ENCODE data around the gene CARMIL3.

Gene CARMIL3

GRCh38 chr14:24071836-24072430 is 20.1 kb downstream of the CARMIL3 start:
- no peak overlapping the region for H2AFZ ChIP-seq (ENCODE audit: low read depth, low read length)
- H3K9me3 ChIP-seq (ENCODE audit: low read length), result peaks cover under 1% of the 10 kb centered on the region
- H3K4me3 ChIP-seq (ENCODE audit: low read length), result no peak overlapping the region
- no peaks in the 10 kb centered on the region for H3K36me3 ChIP-seq (ENCODE audit: insufficient read depth, low read length)
- no peaks in the 10 kb centered on the region for H3K4me1 ChIP-seq (ENCODE audit: insufficient read depth, low read length)
- H3K27me3 ChIP-seq (ENCODE audit: insufficient read depth, low read length), result peaks cover 2% of the 10 kb centered on the region

GRCh38 chr14:24072436-24072835 is 20.6 kb downstream of the CARMIL3 start:
- no peaks in the 10 kb centered on the region for H3K36me3 ChIP-seq (ENCODE audit: insufficient read depth, low read length)
- no peak overlapping the region for H2AFZ ChIP-seq (ENCODE audit: low read depth, low read length)
- H3K9me3 ChIP-seq (ENCODE audit: low read length), result peaks cover 2% of the 10 kb centered on the region
- no peaks in the 10 kb centered on the region for H3K4me1 ChIP-seq (ENCODE audit: insufficient read depth, low read length)
- no peak overlapping the region for H3K4me3 ChIP-seq (ENCODE audit: low read length)
- peaks cover 2% of the 10 kb centered on the region for H3K27me3 ChIP-seq (ENCODE audit: insufficient read depth, low read length)

GRCh38 chr14:24072881-24073877 is 21.4 kb downstream of the CARMIL3 start:
- H3K27me3 ChIP-seq (ENCODE audit: insufficient read depth, low read length), result peaks cover 2% of the 10 kb centered on the region
- no peak overlapping the region for H2AFZ ChIP-seq (ENCODE audit: low read depth, low read length)
- no peak overlapping the region for H3K4me3 ChIP-seq (ENCODE audit: low read length)
- H3K36me3 ChIP-seq (ENCODE audit: insufficient read depth, low read length), result no peaks in the 10 kb centered on the region
- H3K9me3 ChIP-seq (ENCODE audit: low read length), result peaks cover 2% of the 10 kb centered on the region
- peaks cover under 1% of the 10 kb centered on the region for H3K4me1 ChIP-seq (ENCODE audit: insufficient read depth, low read length)

- Histone ChIP-seq H3K36me3 (ENCODE audit: insufficient read depth, low read length) (no peaks in the 10 kb centered on the region), H3K4me3 (ENCODE audit: low read length) (no peak overlapping the region), H3K27me3 (ENCODE audit: insufficient read depth, low read length) (peaks cover 6% of the 10 kb centered on the region), H2AFZ (ENCODE audit: low read depth, low read length) (no peak overlapping the region), H3K4me1 (ENCODE audit: insufficient read depth, low read length) (peaks cover 17% of the 10 kb centered on the region), H3K9me3 (ENCODE audit: low read length) (peaks cover 2% of the 10 kb centered on the region)
Observed at GRCh38 chr14:24074625-24075484, 23.0 kb downstream of the CARMIL3 start.

- Histone ChIP-seq H3K9me3 (ENCODE audit: low read length) (peaks cover 2% of the 10 kb centered on the region), H2AFZ (ENCODE audit: low read depth, low read length) (no peak overlapping the region), H3K27me3 (ENCODE audit: insufficient read depth, low read length) (peaks cover 13% of the 10 kb centered on the region), H3K36me3 (ENCODE audit: insufficient read depth, low read length) (no peaks in the 10 kb centered on the region), H3K4me1 (ENCODE audit: insufficient read depth, low read length) (peaks cover 25% of the 10 kb centered on the region), H3K4me3 (ENCODE audit: low read length) (no peak overlapping the region)
Observed at GRCh38 chr14:24075485-24076301, 23.9 kb downstream of the CARMIL3 start.

GRCh38 chr14:24076302-24076601 is 24.4 kb downstream of the CARMIL3 start:
- H3K4me3 ChIP-seq (ENCODE audit: low read length), result no peak overlapping the region
- no peaks in the 10 kb centered on the region for H3K36me3 ChIP-seq (ENCODE audit: insufficient read depth, low read length)
- H3K4me1 ChIP-seq (ENCODE audit: insufficient read depth, low read length), result peaks cover 30% of the 10 kb centered on the region
- peaks cover 18% of the 10 kb centered on the region for H3K27me3 ChIP-seq (ENCODE audit: insufficient read depth, low read length)
- H3K9me3 ChIP-seq (ENCODE audit: low read length), result peaks cover 2% of the 10 kb centered on the region
- H2AFZ ChIP-seq (ENCODE audit: low read depth, low read length), result no peak overlapping the region

GRCh38 chr14:24077086-24077485 is 25.3 kb downstream of the CARMIL3 start:
- peaks cover 24% of the 10 kb centered on the region for H3K27me3 ChIP-seq (ENCODE audit: insufficient read depth, low read length)
- peaks cover 2% of the 10 kb centered on the region for H3K9me3 ChIP-seq (ENCODE audit: low read length)
- no peaks in the 10 kb centered on the region for H3K36me3 ChIP-seq (ENCODE audit: insufficient read depth, low read length)
- H3K4me1 ChIP-seq (ENCODE audit: insufficient read depth, low read length), result peaks cover 33% of the 10 kb centered on the region
- H3K4me3 ChIP-seq (ENCODE audit: low read length), result no peak overlapping the region
- no peak overlapping the region for H2AFZ ChIP-seq (ENCODE audit: low read depth, low read length)

GRCh38 chr14:24078146-24078545 is 26.3 kb downstream of the CARMIL3 start:
- H3K4me3 ChIP-seq (ENCODE audit: low read length), result no peak overlapping the region
- H3K4me1 ChIP-seq (ENCODE audit: insufficient read depth, low read length), result peaks cover 33% of the 10 kb centered on the region
- H3K27me3 ChIP-seq (ENCODE audit: insufficient read depth, low read length), result peaks cover 35% of the 10 kb centered on the region
- H3K9me3 ChIP-seq (ENCODE audit: low read length), result peaks cover 2% of the 10 kb centered on the region
- H3K36me3 ChIP-seq (ENCODE audit: insufficient read depth, low read length), result no peaks in the 10 kb centered on the region
- H2AFZ ChIP-seq (ENCODE audit: low read depth, low read length), result no peak overlapping the region

GRCh38 chr14:24079491-24080141 is 27.8 kb downstream of the CARMIL3 start:
- peaks cover 33% of the 10 kb centered on the region for H3K4me1 ChIP-seq (ENCODE audit: insufficient read depth, low read length)
- no peak overlapping the region for H2AFZ ChIP-seq (ENCODE audit: low read depth, low read length)
- peaks cover 2% of the 10 kb centered on the region for H3K9me3 ChIP-seq (ENCODE audit: low read length)
- no peaks in the 10 kb centered on the region for H3K36me3 ChIP-seq (ENCODE audit: insufficient read depth, low read length)
- no peak overlapping the region for H3K4me3 ChIP-seq (ENCODE audit: low read length)
- peaks cover 49% of the 10 kb centered on the region for H3K27me3 ChIP-seq (ENCODE audit: insufficient read depth, low read length)

GRCh38 chr14:24080142-24080530 is 28.3 kb downstream of the CARMIL3 start:
- H3K27me3 ChIP-seq (ENCODE audit: insufficient read depth, low read length), result peaks cover 53% of the 10 kb centered on the region
- H3K9me3 ChIP-seq (ENCODE audit: low read length), result peaks cover 2% of the 10 kb centered on the region
- H2AFZ ChIP-seq (ENCODE audit: low read depth, low read length), result no peak overlapping the region
- peaks cover 33% of the 10 kb centered on the region for H3K4me1 ChIP-seq (ENCODE audit: insufficient read depth, low read length)
- H3K36me3 ChIP-seq (ENCODE audit: insufficient read depth, low read length), result no peaks in the 10 kb centered on the region
- H3K4me3 ChIP-seq (ENCODE audit: low read length), result no peak overlapping the region

- Histone ChIP-seq H3K27me3 (ENCODE audit: insufficient read depth, low read length) (peaks cover 57% of the 10 kb centered on the region), H3K4me1 (ENCODE audit: insufficient read depth, low read length) (peaks cover 33% of the 10 kb centered on the region)
Observed at GRCh38 chr14:24080888-24081738, 29.3 kb downstream of the CARMIL3 start.

More at GRCh38 chr14:24080888-24081738, 29.3 kb downstream of the CARMIL3 start:
- Histone ChIP-seq H2AFZ (ENCODE audit: low read depth, low read length) (peak overlapping the region; percentile 11), H3K4me3 (ENCODE audit: low read length) (peak overlapping the region; percentile 47), H3K9me3 (ENCODE audit: low read length) (peaks cover 2% of the 10 kb centered on the region), H3K36me3 (ENCODE audit: insufficient read depth, low read length) (no peaks in the 10 kb centered on the region)

Measured in neuron (in vitro differentiated cells).